ENCODE data around the gene TAF4.
"Not testable (repeated sequence)": the region's sequence is repeated elsewhere in the genome, so short reads cannot be mapped to it uniquely, and the experiment has no call there.

TAF4 gene

GRCh38 chr20:61948586-61949362 lies 116.9 kb downstream of the TAF4 start:
- DNase-seq (ENCODE audit: low spot score) = no peak

GRCh38 chr20:61948056-61948455 lies 117.6 kb downstream of the TAF4 start:
- not testable (repeated sequence) for DNase-seq (ENCODE audit: low spot score)

GRCh38 chr20:61945495-61945894 lies 120.2 kb downstream of the TAF4 start:
- DNase-seq (ENCODE audit: low spot score) = not testable (repeated sequence)

- not testable (repeated sequence) for DNase-seq (ENCODE audit: low spot score)
Observed at GRCh38 chr20:61944967-61945366, 120.7 kb downstream of the TAF4 start.

- DNase-seq (ENCODE audit: low spot score) = no peak
Observed at GRCh38 chr20:61942526-61942925, 123.2 kb downstream of the TAF4 start.

GRCh38 chr20:61941721-61942405 lies 123.8 kb downstream of the TAF4 start:
- DNase-seq (ENCODE audit: low spot score) = no peak

- no peak for DNase-seq (ENCODE audit: low spot score)
Observed at GRCh38 chr20:61940976-61941720, 124.5 kb downstream of the TAF4 start.

GRCh38 chr20:61940491-61940890 lies 125.2 kb downstream of the TAF4 start:
- no peak for DNase-seq (ENCODE audit: low spot score)

GRCh38 chr20:61939691-61940360 lies 125.9 kb downstream of the TAF4 start:
- no peak for DNase-seq (ENCODE audit: low spot score)

GRCh38 chr20:61938839-61939690 lies 126.6 kb downstream of the TAF4 start:
- DNase-seq (ENCODE audit: low spot score) = no peak

- no peak for DNase-seq (ENCODE audit: low spot score)
Observed at GRCh38 chr20:61937963-61938838, 127.5 kb downstream of the TAF4 start.

GRCh38 chr20:61937146-61937962 lies 128.3 kb downstream of the TAF4 start:
- no peak for DNase-seq (ENCODE audit: low spot score)

GRCh38 chr20:61936701-61937131 lies 129.0 kb downstream of the TAF4 start:
- no peak for DNase-seq (ENCODE audit: low spot score)

- no peak for DNase-seq (ENCODE audit: low spot score)
Observed at GRCh38 chr20:61935926-61936700, 129.6 kb downstream of the TAF4 start.

- DNase-seq (ENCODE audit: low spot score) = no peak
Observed at GRCh38 chr20:61934716-61935530, 130.8 kb downstream of the TAF4 start.

GRCh38 chr20:61933951-61934715 lies 131.5 kb downstream of the TAF4 start:
- no peak for DNase-seq (ENCODE audit: low spot score)

GRCh38 chr20:61933481-61933950 lies 132.2 kb downstream of the TAF4 start:
- no peak for DNase-seq (ENCODE audit: low spot score)

Data from CD4-positive, alpha-beta T cell treated with Interleukin-2 at 100 ng/mL for 4 hours (primary cell).